Glomerular visceral epithelial cell (primary cell): ENCODE results near the gene TNFSF13.
A peak's percentile ranks its signal among the peaks of the same experiment; 100 is the strongest.

Experiments used
- DNase-seq: peaks from one replicate; pipeline ENCODE4 v3.0.0-alpha.2; 2016; ENCODE audit errors: extremely low spot score

The TNFSF13 gene

DNA sequence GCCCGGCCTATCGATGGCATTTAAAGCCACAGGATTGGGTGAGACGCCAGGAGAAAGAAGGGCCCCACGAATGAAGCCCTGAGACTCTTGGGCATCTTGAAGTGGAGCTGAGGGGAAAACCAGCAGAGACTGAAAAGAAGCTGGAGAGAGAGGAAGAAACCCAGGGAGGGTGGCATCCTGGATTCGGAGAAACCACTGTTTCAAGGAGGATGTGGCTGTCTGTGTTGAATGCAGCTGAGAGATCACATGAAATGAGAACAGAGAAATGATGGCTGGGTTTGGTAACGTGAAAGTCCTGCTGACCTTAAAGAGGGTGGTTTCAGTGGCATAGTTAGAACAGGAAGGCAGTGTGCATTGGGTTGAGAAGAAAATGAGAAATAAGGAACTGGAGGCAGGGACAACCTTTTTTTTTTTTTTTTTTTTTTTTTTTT is 5.9 kb upstream of the TNFSF13 start:
- DNase-seq: no peak

DNA sequence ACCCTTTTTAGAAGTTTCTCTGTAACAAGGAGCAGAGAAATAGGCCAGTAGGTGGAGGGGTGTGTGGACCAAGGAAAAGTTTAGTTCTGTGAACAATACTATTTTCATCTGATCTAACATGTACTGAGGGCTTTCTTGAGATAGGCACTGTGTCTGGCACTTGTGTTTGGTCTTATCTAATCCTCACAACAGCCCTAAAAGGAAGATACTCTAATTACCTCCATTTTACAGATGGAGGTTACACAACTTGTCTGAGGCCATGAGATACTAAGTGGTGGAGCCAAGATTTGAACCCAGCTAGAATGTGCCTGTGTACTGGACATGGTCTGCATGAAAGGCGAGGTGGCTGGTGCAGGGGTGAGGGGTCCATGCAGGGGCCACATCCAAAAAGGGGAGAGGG is 5.2 kb upstream of the TNFSF13 start:
- DNase-seq: no peak

DNA sequence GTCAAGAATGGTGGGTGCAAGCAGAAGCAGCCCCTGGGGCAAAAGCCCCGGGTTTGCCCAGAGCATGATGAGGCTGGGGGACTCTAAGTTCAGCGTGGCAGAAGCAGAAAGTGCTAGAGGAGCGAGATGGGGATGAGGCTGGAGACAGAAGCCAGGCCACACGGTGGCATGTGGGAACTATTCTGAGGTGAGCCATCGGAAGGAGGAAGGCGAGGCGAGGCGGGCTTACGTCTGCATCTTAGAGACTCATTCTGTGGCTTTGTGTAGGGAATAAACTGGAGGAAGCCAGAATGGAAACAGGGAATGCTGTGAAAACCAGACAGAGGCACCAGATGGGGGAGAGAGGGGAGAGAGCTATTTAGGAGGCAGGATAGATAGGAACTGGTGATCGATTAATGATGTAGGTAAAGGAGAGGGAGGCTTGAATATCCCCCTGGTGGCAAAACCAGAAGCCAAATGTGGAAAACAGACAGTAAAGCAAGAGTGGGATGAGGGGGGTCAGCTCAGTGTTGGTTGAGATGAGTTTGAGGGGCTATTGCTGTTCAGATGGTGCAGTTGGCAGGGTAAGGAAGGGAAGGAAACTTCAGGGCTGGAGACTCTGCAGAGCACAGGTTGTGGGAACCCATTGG is 3.1 kb upstream of the TNFSF13 start:
- no peak for DNase-seq

DNA sequence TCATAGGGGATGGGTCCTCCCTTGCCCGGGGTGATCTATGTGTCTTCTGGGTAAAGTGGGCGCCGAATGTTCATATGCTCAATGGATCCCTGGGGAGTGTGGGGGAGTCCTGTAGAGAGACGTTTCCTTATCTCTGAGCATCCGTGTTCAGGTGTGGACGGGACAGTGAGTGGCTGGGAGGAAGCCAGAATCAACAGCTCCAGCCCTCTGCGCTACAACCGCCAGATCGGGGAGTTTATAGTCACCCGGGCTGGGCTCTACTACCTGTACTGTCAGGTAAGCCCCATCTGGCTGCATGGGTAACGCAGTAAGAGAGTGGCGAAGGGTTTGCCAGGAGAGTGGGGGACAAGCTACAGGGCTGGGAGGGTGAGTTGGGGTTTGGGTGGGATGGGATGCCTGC is 1.9 kb upstream of the TNFSF13 start:
- DNase-seq: no peak

DNA sequence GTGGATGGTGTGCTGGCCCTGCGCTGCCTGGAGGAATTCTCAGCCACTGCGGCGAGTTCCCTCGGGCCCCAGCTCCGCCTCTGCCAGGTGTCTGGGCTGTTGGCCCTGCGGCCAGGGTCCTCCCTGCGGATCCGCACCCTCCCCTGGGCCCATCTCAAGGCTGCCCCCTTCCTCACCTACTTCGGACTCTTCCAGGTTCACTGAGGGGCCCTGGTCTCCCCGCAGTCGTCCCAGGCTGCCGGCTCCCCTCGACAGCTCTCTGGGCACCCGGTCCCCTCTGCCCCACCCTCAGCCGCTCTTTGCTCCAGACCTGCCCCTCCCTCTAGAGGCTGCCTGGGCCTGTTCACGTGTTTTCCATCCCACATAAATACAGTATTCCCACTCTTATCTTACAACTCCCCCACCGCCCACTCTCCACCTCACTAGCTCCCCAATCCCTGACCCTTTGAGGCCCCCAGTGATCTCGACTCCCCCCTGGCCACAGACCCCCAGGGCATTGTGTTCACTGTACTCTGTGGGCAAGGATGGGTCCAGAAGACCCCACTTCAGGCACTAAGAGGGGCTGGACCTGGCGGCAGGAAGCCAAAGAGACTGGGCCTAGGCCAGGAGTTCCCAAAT is 1.3 kb upstream of the TNFSF13 start:
- DNase-seq: no peak

- DNase-seq: peak; percentile 87
These were observed 591 bp upstream of the TNFSF13 start for GRCh38 chr17:7557775-7558543.

GRCh38 chr17:7559320-7560171 is 996 bp downstream of the TNFSF13 start:
- no peak for DNase-seq

GRCh38 chr17:7560172-7561027 is 1.9 kb downstream of the TNFSF13 start:
- DNase-seq: peak; percentile 73

- peak; percentile 89 for DNase-seq
These were observed 2.6 kb downstream of the TNFSF13 start for GRCh38 chr17:7561028-7561575.

DNA sequence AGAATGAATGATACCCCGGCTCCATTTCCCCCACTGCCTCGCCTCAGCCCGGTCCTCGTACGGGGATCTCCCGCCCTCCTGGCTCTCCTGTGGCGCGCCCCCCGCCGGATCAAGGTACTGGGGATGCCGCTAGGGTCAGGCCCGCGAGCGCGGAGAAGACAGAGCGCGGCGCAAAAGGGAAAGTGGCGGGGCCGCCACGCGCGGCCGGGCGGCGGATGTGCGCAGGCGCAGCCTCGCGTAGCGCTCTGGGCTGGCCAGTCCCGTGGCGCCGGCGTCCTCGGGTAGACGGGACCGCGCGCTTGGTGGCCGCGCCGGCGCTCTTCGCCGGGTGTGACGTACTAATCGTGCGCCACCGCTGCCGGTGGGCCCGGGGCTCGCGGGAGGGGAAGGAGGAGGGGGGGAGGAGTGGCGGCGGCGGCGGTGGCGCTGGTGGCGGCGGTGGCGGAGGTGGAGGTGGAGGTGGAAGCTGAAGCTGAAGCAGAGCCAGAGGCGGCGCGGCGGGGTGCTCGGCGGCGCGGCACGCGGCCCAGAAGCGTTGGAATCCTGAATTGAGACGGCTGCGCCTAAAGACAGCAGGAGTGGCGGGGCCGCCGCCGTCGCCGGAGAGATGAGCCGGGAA is 3.1 kb downstream of the TNFSF13 start, which contains the start of gene SENP3:
SENP3 (plus strand) TSS at position 331 of the 619 bp plus-strand sequence. CDS start 1,158 bp downstream, outside the sequence.
- peak; percentile 90 for DNase-seq

DNA sequence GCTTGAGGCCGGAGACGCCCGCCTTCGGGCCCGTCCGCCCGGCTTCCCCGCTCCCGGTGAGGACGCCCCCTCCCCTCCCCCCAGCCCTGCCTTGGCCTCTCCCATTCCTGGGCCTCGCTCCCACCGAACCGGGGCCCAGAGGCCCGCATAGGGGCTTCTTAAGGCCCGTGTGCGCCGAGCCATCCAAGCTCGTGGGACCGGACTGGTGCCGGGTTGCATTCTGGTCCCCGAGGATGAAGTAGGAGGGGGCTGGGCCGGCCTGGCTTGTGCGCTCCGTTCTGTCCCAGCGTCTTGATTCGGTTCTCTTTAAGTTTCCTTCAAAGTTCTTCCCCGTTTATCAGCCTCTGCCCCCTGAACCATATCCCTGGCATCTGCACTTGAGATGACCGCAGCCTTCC is 3.7 kb downstream of the TNFSF13 start:
- DNase-seq: no peak

- DNase-seq: no peak
These were observed 4.7 kb downstream of the TNFSF13 start for GRCh38 chr17:7563115-7563869.

GRCh38 chr17:7569571-7569970 is 11.0 kb downstream of the TNFSF13 start:
- no peak for DNase-seq

DNA sequence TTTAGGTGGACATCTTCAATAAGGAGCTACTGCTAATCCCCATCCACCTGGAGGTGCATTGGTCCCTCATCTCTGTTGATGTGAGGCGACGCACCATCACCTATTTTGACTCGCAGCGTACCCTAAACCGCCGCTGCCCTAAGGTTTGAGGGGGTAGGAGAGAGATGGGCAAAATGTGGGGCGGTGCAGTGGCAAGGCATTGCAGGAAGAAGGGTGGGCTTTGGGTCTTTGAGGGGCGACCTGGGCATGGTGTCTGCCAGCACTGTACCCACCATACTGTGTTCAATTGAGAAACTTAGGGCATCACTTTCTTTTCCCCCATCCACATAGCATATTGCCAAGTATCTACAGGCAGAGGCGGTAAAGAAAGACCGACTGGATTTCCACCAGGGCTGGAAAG is 11.8 kb downstream of the TNFSF13 start:
- no peak for DNase-seq

- no peak for DNase-seq
These were observed 13.7 kb downstream of the TNFSF13 start for GRCh38 chr17:7572338-7572587.

GRCh38 chr17:7572588-7573323 is 14.2 kb downstream of the TNFSF13 start:
- peak; percentile 100 for DNase-seq

DNA sequence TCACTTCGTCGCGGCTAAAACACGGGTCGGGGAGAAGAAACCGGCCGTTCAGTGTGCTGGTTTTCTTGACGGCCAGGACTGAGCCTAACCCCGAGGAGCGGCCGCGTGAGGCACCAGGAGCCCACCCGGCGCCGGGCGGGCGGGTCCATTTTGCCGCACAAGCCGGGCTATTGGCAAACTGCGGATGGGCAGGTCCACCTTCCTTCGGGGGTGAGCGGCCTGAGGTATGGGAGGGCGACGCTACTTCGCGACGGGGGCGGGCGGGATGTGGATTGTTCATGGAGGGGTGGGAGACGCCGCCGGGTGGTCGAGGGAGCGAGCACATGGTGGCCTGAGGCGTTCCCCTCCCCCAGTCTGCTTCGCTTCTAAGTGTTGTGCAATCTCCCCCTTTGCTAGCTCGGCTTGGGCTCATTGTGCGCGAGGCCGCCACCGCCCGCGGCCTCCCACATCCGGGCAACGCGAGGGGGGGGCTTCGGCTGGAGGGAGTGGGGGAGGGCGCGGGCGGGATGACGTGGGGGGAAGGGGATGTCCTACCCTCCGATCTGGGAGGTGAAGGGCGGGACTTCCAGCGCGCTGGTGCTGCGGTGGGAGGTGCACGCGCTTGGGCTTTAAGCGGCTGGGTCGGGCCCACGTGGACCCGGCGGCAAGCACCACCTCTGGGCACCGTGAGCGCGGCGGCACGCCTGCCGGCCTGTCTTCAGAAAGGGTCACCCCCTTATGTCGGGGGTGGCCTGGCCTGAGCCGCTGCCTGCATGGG is 15.0 kb downstream of the TNFSF13 start:
- peak; percentile 95 for DNase-seq
